GM21515 (cell line): Measurements from ENCODE around the gene FICD.
A peak's percentile ranks its signal among the peaks of the same experiment; 100 is the strongest.
"Not testable (repeated sequence)": the region's sequence is repeated elsewhere in the genome, so short reads cannot be mapped to it uniquely, and the experiment has no call there.

Experiments
- ATAC-seq: cut with Tn5 transposase; IDR thresholded peaks from one replicate; pipeline ENCODE4 v1.9.1; 2021; ENCODE audit not compliant: unreplicated experiment

FICD gene

DNA sequence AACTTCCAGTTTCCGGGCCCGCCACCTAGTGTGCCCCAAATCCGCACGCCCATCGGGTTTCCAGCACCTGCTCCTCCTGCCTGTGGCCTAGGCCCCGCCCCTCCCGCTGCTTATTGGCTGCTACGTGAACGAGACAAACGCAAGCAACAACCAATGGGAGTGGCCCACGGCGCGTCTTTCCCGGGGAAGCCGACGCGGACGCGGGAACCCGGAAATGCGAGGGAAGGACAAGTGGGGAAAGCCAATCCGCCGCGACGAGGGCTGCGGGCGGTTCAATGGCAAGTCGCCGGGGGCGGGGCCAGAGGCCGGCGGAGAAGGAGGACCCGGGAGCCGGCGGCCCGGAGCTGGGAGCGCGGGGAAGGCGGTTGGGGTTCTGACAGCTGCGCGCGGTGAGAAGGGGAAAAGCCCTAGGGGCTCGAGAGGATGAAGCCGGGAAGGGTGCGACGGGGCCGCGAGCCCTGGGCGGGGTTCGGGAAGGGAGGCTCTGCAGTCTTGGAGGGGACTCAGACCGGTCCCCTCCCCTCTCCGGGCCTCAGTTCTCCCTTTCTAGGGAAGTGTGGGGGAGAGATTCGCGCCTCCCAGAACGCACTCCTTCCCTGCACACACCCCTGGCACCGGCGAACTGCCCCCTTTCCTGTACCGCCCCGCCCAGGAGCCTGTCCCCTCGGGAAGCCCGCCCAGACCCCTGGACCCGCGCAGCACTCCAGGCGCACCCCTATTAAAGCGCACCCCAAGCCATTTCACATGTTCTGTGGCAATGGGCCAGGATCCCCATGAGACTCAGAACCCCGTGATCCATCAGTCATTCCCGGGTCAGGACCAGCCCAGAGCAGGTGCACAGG, at the start of gene FICD:
Gene FICD (plus strand): TSS at position 305 of the 842 bp plus-strand sequence. CDS start 1,696 bp downstream, outside the sequence.
- peak; percentile 85 for ATAC-seq

DNA sequence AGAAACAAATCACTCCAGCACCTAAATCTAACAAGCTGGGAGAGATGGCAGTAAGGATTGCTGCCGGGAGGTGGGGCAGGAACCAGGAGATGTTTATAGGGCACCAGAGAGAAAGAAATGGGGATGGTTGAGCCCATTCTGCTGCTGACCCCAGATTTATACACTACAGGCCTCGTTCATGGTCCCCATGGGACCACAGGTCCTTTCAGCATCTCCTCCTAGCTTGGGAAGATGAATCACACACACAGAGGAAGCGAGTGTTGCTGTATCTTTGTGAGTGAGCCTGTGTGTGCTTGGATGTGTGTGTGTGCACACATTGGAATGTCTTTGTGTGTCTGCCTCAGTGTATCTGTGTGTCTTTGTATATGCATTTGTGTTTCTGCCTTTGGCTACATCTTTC, 49.7 kb upstream of the FICD start:
- no peak for ATAC-seq

DNA sequence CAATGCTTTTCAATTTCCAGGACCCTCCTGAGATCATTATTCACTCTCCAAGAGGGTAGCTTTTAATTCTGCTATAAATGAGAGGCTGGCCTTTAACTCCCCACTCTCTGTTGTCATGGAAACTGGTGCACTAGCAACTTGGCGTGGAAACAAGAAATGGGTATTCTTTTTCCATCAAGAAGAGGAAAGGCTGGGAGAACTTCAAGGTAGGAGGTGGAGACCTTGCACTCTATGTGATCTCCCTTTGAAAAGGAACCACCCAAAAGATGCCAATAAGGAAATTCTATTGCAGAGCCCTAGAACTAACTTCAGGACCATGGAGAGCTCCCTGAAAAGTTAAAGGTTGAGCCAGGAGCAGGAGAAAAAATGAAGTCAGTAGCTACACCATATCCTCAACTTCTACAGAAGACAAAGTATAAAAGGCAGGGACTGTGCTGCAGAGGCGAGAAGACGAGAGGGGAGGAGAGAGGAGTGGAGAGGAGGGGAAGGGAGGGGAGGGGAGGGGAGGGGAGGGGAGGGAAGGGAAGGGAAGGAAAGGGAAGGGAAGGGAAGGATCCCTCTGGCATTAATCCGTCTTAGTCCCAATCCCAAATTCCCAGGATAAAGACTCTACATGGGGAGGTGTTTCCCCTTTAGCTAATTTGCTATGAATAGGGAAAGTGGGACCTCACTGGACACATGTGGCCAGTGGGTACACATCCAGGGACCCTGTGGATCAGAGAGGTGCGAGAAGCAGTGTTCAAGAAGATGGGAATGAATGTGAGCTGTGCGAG, 46.7 kb upstream of the FICD start:
- no peak for ATAC-seq

DNA sequence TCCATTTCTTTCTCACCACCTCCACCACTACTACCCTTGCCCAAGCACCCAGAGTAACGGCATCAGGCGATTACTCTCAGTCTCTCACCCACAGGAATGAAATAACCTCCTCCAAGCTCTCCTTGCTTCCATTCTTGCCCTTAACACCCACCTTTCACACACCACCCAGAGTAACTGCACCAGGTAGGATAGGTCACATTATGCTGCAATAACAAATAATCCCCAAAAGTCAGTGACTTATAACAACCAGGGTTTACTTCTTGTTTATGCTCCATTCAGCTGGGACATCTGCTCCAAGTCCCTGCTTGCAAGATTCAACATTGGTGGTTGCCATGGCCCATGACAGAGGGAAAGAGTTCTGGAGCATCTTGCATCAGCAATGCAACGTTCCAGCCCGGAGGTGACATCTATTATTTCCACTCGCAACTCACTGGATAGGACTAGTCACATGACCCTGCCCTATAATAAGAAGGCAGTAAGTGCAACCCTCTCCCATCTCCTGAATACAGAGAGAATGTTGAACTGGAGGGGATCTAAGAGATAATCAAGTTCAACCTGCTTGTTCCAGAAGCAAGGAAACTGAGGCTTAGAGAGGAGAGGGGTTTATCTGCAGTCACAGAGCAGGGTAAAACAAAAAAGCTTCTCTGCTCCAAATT, 41.5 kb upstream of the FICD start:
- ATAC-seq: no peak

DNA sequence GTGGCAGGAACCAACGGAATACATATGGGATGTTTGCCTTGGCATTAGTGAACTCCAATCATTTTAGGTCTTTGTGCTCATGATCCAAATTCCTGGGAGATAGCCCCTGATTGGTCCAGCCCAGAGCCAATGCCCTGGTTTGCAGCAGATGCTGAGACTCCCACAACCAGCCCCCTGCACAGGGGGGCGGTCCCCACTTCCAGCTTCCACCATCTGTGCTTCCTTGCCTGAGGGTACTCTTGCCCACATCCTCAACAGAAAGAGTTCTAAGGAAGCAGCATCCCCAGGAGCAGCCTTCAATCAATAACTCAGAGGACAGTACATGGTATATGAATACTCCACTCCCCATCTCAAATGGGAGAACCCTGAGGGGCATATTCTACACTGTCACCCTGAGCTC, 39.7 kb upstream of the FICD start:
- no peak for ATAC-seq

DNA sequence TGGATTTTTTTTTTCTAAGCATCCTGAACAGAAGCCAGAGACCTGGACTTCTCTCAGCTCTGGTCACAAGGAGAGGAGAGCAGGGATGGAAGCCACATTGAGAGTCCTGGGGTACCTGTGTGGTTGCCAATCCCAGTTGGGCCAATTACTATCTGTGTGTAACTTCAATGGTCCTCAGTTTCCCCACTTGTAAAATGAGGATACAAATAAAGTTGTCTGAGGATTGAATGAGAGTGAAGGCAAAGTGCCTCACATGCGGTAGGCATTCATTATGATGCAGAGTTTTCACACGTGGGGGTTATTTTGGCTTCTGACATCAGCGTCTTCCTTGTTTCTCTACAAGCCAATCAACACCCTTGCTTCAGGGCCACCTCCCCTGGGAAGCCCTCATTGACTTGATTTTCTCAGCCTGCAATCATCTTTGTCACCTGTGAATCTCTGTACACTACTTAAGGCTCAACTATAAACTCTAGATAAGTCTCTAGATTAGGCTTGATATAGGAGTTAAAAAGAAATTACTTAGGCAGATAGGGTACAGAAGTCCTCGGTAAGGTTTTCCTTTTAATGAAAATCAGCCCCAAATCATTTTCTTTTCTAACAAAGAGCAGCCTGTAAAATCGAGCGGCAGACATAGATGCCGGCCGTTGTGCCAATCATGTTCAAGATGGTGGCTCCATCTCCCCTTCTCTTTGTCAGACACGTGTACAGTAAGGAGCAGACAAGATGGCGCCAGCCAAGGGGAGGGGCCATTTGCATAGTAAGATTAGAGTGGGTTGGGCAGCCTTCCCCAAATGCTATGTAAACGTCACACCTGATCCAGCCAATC, 37.8 kb upstream of the FICD start:
- ATAC-seq: no peak

DNA sequence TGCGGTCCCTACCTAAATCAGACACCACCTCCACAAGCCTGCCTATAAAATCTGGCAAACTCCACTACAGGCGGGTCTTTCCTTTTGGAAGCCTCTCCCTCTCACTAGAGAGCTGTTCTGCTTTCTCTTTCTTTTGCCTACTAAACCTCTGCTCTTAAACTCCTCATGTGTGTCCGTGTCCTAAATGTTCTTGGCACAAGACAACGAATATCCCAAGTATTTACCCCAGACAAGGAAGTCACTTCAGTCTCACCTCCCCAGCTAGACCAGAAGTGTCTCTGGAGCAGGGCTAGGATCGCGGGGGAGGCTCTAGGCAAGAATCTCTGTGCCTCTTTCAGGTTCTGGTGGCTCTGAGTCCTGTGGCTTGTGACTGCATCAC, 37.2 kb upstream of the FICD start:
- no peak for ATAC-seq

DNA sequence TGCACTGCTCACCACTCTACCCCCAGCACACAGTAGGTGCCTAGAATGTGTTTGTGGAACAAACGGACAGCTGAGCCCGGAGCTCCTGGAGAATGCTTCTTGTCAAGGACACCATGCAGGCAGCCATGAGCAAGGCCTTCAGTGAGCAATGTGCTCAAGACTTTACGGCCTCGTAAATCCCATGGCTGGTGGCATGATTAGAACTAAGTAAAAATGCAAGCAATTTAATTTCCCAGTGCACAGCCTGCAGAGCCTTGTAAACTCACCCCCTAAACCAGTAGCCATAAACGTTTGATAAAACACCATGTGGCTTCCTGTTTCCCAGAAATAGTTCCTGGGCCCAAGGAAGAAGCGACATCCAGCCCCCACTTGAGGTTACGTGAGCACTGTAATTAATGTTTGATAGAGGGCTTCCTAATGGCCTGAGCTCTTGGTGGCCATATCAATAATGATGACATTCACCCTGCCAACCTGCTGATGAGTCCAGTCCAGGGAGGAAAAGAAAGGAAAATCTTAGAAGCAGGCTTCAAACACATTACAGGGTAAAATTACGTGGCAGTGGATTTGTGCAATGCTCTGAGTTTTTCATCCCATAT, 36.4 kb upstream of the FICD start:
- no peak for ATAC-seq

DNA sequence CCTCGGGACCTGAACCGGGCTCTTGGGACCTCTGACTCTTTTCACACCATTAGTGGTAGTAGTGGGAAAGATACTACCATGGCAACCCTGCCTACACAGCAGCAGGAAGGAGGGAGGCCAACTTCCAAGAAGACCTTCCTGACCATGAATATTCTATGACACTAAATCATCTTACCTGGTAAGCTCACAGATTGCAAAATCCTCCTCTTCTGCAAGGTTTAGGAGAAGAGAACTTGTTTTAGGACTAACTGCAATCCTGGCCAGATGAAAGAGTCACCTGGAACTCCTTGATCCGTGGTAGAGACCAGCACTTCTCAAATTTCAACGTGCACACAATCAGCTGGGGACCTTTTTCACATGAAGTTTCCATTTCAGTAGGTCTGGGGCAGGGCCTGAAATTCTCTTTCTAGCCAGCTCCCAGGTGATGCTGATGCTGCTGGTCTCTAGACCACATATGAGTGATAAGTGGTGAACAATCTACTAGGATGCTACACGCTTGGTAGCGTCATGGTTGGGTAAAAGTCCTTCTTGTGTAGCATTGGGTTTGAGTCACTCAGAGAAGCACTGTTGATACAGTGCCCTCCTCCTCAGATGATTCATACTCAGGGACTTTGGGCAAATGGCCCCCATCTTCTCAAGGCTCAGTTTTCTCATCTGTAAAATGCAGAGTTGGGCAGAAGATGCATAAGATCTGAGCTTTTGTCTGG, 35.6 kb upstream of the FICD start:
- ATAC-seq: no peak

DNA sequence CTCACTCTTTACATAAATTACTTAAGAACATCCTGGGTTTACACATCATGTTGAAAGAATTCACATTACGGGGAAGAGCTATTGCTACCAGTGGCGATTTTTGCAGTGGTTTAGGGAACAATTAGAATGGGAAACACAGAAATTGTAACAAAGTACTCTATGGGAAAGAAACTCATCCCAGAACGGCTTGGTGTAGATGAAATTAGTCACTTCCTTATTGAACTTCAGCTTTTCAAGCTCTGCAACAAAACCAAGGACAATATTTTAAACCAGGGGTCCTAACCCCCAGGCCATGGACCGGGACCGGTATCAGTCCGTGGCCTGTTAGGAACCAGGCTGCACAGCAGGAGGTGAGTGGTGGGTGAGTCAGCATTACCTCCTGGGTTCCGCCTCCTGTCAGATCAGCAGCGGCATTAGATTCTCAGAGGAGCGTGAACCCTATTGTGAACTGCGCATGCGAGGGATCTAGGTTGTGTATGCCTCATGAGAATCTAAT, 32.3 kb upstream of the FICD start:
- ATAC-seq: no peak

DNA sequence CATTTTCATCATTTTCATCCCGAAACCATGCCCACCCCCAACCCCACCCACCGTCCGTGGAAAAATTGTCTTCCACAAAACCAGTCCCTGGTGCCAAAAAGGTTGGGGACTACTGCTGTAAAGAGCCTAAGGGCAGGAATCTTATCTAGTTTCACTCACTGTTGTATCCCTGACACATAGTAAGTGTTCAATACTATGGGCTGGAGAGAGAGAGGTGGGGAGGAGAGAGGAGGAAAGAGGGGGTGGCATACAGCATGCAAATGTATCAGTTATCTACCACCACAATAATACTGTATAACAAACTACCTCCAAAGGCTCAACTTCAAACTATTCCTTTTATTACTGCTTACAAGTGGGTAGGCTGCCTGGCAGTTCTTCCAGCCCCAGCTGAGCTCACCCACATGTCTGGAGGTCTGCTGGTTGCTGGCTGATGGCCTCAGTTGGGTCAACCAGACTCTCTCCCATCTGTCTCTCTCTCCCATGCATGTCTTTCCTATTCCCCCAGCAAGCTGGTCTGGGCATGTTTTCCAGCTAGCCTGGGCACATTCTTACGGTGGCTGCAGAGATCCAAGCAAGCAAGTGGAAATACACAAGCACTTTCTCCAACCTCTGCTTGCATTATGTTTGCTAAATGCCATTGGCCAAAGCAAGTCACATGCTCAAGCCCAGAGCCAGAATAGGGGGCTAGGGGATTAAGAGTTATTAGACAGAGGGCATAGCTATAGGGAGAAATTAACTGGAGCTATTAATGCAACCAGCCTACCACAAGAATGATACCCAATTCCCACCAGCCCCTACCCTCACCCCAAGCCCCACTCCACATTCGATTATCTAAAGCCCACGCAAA, 31.6 kb upstream of the FICD start:
- no peak for ATAC-seq

DNA sequence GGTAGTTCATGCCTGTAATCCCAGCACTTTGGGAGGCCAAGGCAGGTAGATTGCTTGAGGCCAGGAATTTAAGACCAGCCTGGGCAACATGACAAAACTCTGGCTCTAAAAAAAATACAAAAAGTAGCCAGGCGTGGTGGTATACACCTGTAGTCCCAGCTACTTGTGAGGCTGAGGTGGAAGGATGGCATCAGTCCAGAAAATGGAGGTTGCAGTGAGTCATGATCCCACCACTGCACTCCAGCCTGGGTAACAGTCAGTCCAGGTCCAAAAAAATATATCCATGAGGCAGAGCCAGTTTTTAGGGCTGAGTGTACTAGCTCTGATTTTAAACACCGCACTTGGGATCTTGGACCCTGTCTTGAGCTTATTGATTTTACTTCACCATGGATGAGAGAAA, 30.6 kb upstream of the FICD start:
- ATAC-seq: no peak

DNA sequence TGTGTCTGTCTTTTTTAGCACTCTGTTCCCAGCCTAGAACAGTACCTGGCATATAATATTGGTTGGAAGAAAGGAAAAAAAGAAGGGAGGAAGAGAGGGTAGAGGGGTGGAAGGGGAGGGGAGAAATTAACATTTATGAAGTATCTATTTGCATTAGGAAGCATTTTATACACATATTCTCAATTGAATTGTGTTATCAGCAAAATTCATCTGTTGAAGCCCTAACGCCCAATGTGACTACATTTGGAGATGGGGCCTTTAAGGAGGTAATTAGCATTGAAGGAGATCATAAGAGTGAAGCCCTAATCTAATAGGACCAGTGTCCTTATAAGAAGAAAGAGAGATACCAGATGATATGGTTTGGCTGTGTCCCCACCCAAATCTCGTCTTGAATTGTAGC, 30.2 kb upstream of the FICD start:
- no peak for ATAC-seq

DNA sequence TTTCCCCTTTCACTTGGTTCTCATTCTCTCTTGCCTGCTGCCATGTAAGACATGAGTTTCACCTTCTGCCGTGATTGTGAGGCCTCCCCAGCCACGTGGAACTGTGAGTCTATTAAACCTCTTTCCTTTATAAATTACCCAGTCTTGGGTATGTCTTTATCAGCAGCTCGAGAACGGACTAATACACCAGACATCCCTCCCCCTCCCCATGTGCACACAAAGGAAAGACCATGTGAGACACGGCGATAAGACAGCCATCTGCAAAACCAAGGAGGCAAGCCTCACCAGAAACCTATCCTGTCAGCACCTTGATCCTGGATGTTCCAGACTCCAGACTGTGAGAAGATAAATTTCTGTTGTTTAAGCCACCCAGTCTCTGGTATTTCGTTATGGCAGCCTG, 29.7 kb upstream of the FICD start:
- ATAC-seq: not testable (repeated sequence)

DNA sequence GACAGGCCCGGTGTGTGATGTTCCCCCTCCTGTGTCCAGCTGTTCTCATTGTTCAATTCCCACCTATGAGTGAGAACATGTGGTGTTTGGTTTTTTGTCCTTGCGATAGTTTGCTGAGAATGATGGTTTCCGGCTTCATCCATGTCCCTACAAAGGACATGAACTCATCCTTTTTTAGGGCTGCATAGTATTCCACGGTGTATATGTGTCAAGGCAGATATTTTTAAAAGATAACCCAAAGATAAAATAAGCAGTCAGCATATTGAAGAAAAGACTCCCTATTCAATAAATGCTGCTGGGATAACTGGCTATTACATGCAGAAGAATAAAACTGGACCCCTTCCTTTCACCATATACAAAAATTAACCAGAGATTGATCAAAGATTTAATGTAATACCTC, 28.0 kb upstream of the FICD start:
- ATAC-seq: not testable (repeated sequence)

DNA sequence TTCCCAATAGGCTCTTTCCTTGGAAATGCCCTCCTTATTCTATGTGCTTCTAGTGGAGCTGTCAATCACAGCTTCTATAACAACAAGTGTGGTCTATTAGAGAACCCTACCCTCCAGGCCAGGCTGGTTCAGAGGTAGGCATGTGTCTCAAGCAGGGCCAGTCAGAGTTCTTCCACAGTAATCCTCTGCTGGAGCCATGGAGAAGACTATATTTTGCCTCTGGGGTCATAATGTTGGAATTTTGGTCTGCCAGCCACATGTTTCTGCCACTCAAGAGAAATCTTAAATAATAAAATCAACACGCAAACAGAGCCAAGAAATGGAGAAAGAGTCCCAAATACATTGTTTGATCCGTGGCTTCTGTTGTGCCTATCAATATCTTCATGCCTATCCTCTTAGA, 23.8 kb upstream of the FICD start:
- no peak for ATAC-seq

DNA sequence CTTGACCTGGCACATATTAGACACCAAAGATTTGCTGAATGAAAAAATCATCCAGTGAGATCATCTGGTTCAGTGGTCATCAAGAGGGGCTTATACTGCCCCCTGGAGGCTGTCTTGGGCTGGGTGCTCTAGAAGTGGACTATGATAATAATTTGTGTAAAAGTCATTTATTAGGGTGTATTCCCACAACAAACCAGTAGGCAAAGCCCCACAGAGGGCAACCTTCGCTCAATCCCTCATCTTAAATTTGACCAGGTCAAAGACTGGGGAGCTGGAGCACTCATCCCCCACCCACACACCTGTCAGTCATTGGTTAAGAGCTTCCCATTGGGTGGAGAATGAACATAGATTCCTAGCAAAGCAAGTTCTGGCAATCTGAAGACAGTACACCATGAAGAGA, 20.0 kb upstream of the FICD start:
- ATAC-seq: no peak

DNA sequence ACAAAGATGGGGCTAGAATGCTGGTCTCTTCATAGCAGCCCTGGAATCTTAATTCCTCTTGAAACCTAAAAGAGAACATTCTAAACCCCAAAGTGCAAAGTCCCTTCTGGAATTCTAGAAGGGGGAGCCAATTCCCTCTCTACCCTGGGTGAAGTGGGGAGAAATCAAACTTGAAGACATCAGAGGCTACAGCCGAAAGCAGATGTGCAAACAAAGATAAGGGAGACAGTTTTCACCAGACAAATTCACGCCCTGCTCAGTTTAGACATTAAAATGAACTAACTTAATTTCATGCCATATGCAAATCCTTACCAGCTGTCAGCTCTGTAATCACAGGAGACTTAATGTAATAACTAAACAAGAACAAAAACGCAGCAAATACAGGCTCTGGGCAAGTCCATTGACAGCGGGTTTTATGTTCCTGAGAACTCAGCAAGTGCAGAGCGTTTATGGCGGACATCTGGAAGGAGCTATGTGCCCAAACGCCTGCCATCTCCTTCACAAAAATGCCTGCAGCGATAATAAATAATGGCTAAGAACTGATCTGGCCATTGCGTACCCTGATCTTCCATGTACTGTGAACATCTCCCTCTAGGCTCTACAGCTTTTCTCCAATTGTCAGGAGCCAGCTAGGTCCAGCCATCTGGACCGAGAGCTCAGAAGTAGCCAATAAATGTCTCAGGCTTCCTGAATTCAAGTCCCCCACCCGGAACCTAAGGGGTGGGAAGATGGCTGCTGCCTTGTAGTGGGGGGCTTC, 19.1 kb upstream of the FICD start:
- ATAC-seq: no peak
